Fibroblast of peridontal ligament (primary cell): ENCODE measurements around the gene RPS6KA4.

Experiments
- DNase-seq: peaks from one replicate; pipeline ENCODE4 v3.0.0-alpha.2; 2010; ENCODE audit errors: extremely low read depth

Gene RPS6KA4

GRCh38 chr11:64367931-64368672, 9.1 kb downstream of the RPS6KA4 start:
- no peak for DNase-seq

- no peak for DNase-seq
Observed at GRCh38 chr11:64368673-64369074, 9.7 kb downstream of the RPS6KA4 start.

- DNase-seq: no peak
Observed at GRCh38 chr11:64369440-64370421, 10.8 kb downstream of the RPS6KA4 start.

- no peak for DNase-seq
Observed at GRCh38 chr11:64371201-64371600, 12.2 kb downstream of the RPS6KA4 start.

GRCh38 chr11:64372021-64372420, 13.1 kb downstream of the RPS6KA4 start:
- no peak for DNase-seq

- DNase-seq: no peak
Observed at GRCh38 chr11:64372802-64373597, 14.0 kb downstream of the RPS6KA4 start.

GRCh38 chr11:64373598-64373974, 14.6 kb downstream of the RPS6KA4 start:
- no peak for DNase-seq

- DNase-seq: no peak
Observed at GRCh38 chr11:64376071-64376470, 17.1 kb downstream of the RPS6KA4 start.

- peak; percentile 56 for DNase-seq
Observed at GRCh38 chr11:64378335-64378880, 19.4 kb downstream of the RPS6KA4 start.

- no peak for DNase-seq
Observed at GRCh38 chr11:64379160-64379559, 20.2 kb downstream of the RPS6KA4 start.

GRCh38 chr11:64379817-64380709, 21.1 kb downstream of the RPS6KA4 start:
- DNase-seq: no peak

GRCh38 chr11:64381350-64381749, 22.4 kb downstream of the RPS6KA4 start:
- DNase-seq: no peak

GRCh38 chr11:64382047-64382446, 23.1 kb downstream of the RPS6KA4 start:
- no peak for DNase-seq

- no peak for DNase-seq
Observed at GRCh38 chr11:64382586-64382985, 23.6 kb downstream of the RPS6KA4 start.

GRCh38 chr11:64383580-64383979, 24.6 kb downstream of the RPS6KA4 start:
- DNase-seq: no peak

- DNase-seq: no peak
Observed at GRCh38 chr11:64384028-64384737, 25.2 kb downstream of the RPS6KA4 start.

- no peak for DNase-seq
Observed at GRCh38 chr11:64384981-64385944, 26.3 kb downstream of the RPS6KA4 start.

GRCh38 chr11:64385945-64386704, 27.2 kb downstream of the RPS6KA4 start:
- DNase-seq: no peak
